Neural progenitor cell (in vitro differentiated cells): ENCODE data around the gene SLC9C1. TPM values are rescaled to one million over a fixed set of nuclear protein-coding genes. Genes with fewer than 3 reads are reported as not detected.

Experiments used
- DNase-seq: peaks from one replicate; pipeline ENCODE4 v3.0.0-alpha.2; 2016; ENCODE audit warnings: low spot score
- H2AFZ ChIP-seq: fragments of 200-600 bp; sonication (generic); replicated peaks from 2 replicates; pipeline ENCODE4 v1.6.1; 2016; ENCODE audit warnings: antibody characterized with exemption
- H3F3A ChIP-seq: fragments of 200-600 bp; sonication (generic); 2 replicates; pipeline ENCODE4 v1.6.1; 2016; ENCODE audit warnings: antibody characterized with exemption, low read depth
- H3K27ac ChIP-seq: fragments of 200-600 bp; sonication (generic); 2 replicates; pipeline ENCODE4 v1.5.1; 2016; ENCODE audit warnings: mild to moderate bottlenecking
- H3K27me3 ChIP-seq: fragments of 200-600 bp; sonication (generic); 2 replicates; pipeline ENCODE4 v1.6.1; 2016; ENCODE audit warnings: mild to moderate bottlenecking, moderate library complexity
- H3K36me3 ChIP-seq: fragments of 200-600 bp; sonication (generic); 2 replicates; pipeline ENCODE4 v1.5.1; 2016
- H3K4me1 ChIP-seq: fragments of 200-600 bp; sonication (generic); 2 replicates; pipeline ENCODE4 v1.6.1; 2016; ENCODE audit warnings: mixed run types
- H3K4me2 ChIP-seq: fragments of 200-600 bp; sonication (generic); 2 replicates; pipeline ENCODE4 v1.6.1; 2016
- H3K4me3 ChIP-seq: fragments of 200-600 bp; sonication (generic); 2 replicates; pipeline ENCODE4 v1.5.1; 2016
- H3K79me2 ChIP-seq: fragments of 200-600 bp; sonication (generic); 2 replicates; pipeline ENCODE4 v1.6.1; 2016; ENCODE audit warnings: low read depth
- H3K9ac ChIP-seq: fragments of 200-600 bp; sonication (generic); 2 replicates; pipeline ENCODE4 v1.6.1; 2016
- H3K9me3 ChIP-seq: fragments of 200-600 bp; sonication (generic); 2 replicates; pipeline ENCODE4 v1.5.1; 2016; ENCODE audit warnings: low read depth
- H4K20me1 ChIP-seq: fragments of 200-600 bp; sonication (generic); 2 replicates; pipeline ENCODE4 v1.6.1; 2016; ENCODE audit warnings: low read depth
- H3K27ac Mint-ChIP-seq: 3 replicates; pipeline ENCODE4 v1.8.0; 2021; ENCODE audit warnings: mixed read lengths
- H3K27me3 Mint-ChIP-seq: 2 replicates; pipeline ENCODE4 v1.8.0; 2022; ENCODE audit warnings: low read depth, mild to moderate bottlenecking, inconsistent platforms, moderate library complexity, mixed read lengths; ENCODE audit not compliant: insufficient read depth
- H3K36me3 Mint-ChIP-seq: 3 replicates; pipeline ENCODE4 v1.8.0; 2021; ENCODE audit warnings: mixed read lengths
- H3K4me1 Mint-ChIP-seq: 3 replicates; pipeline ENCODE4 v1.8.0; 2021; ENCODE audit warnings: mixed read lengths
- H3K4me3 Mint-ChIP-seq: 3 replicates; pipeline ENCODE4 v1.8.0; 2021; ENCODE audit warnings: mild to moderate bottlenecking, moderate library complexity, mixed read lengths
- H3K9me3 Mint-ChIP-seq: 3 replicates; pipeline ENCODE4 v1.8.0; 2020; ENCODE audit warnings: mixed read lengths
- CTCF ChIP-seq: fragments of 200-600 bp; sonication (generic); IDR thresholded peaks from 2 replicates; pipeline ENCODE4 v1.5.1; 2017; ENCODE audit warnings: antibody characterized with exemption, mild to moderate bottlenecking
- EZH2 ChIP-seq: fragments of 200-600 bp; sonication (generic); IDR thresholded peaks from 2 replicates; pipeline ENCODE4 v1.6.1; 2017; ENCODE audit warnings: antibody characterized with exemption, mild to moderate bottlenecking, moderate library complexity
- EZH2phosphoT487 ChIP-seq: fragments of 200-600 bp; sonication (generic); IDR thresholded peaks from 2 replicates; pipeline ENCODE4 v1.6.1; 2017; ENCODE audit warnings: antibody characterized with exemption
- total RNA-seq: library from RNA; depleted of rRNA; stranded (reverse); fragments of >200 nt; gene quantifications from 2 replicates; pipeline ENCODE4 v1.2.3, GENCODE V29; 2015; ENCODE audit warnings: low replicate concordance

SLC9C1 gene
- total RNA-seq, 1 donor from 2014 or later: 1.3 TPM

GRCh38 chr3:112175646-112176045, 118.4 kb downstream of the SLC9C1 start:
- Histone ChIP-seq H3K27me3 (no peaks in the 10 kb centered on the region), H3K4me2 (no peak overlapping the region), H3F3A (no peaks in the 10 kb centered on the region), H3K36me3 (no peaks in the 10 kb centered on the region), H3K4me1 (no peaks in the 10 kb centered on the region), H3K9me3 (no peaks in the 10 kb centered on the region), H4K20me1 (no peaks in the 10 kb centered on the region), H3K79me2 (no peaks in the 10 kb centered on the region), H3K9ac (no peak overlapping the region), H3K27ac (no peak overlapping the region), H2AFZ (no peak overlapping the region), H3K4me3 (no peak overlapping the region)
- Mint-ChIP-seq H3K4me3 (no peak overlapping the region), H3K27ac (no peak overlapping the region), H3K36me3 (no peaks in the 10 kb centered on the region), H3K9me3 (peaks cover 5% of the 10 kb centered on the region), H3K27me3 (peaks cover 3% of the 10 kb centered on the region), H3K4me1 (no peaks in the 10 kb centered on the region)
- DNase-seq: no peak
- TF ChIP-seq EZH2 (no peak), EZH2phosphoT487 (no peak), CTCF (no peak)

- H3K27me3 Mint-ChIP-seq: peaks cover 3% of the 10 kb centered on the region
- H3K27ac Mint-ChIP-seq: no peak overlapping the region
- no peak overlapping the region for H2AFZ ChIP-seq
- H3K4me1 ChIP-seq: no peaks in the 10 kb centered on the region
- DNase-seq: no peak
- no peak overlapping the region for H3K27ac ChIP-seq
- peaks cover 5% of the 10 kb centered on the region for H3K9me3 Mint-ChIP-seq
- TF ChIP-seq EZH2: no peak
- TF ChIP-seq CTCF: no peak
- no peak for TF ChIP-seq EZH2phosphoT487
- H3K27me3 ChIP-seq: no peaks in the 10 kb centered on the region
- no peaks in the 10 kb centered on the region for H3K4me1 Mint-ChIP-seq
- H3K36me3 Mint-ChIP-seq: no peaks in the 10 kb centered on the region
- no peaks in the 10 kb centered on the region for H3K36me3 ChIP-seq
- H3K79me2 ChIP-seq: no peaks in the 10 kb centered on the region
- H3K4me2 ChIP-seq: no peak overlapping the region
- H3K9ac ChIP-seq: no peak overlapping the region
- no peaks in the 10 kb centered on the region for H3F3A ChIP-seq
- no peak overlapping the region for H3K4me3 Mint-ChIP-seq
- no peaks in the 10 kb centered on the region for H4K20me1 ChIP-seq
- no peak overlapping the region for H3K4me3 ChIP-seq
- no peaks in the 10 kb centered on the region for H3K9me3 ChIP-seq
Observed at GRCh38 chr3:112175037-112175436, 119.0 kb downstream of the SLC9C1 start.

- Histone ChIP-seq H3K9me3 (peaks cover 5% of the 10 kb centered on the region), H3K4me2 (no peak overlapping the region), H3K36me3 (no peaks in the 10 kb centered on the region), H3F3A (no peaks in the 10 kb centered on the region), H3K27ac (no peak overlapping the region), H4K20me1 (no peaks in the 10 kb centered on the region), H3K27me3 (no peaks in the 10 kb centered on the region), H3K4me1 (no peaks in the 10 kb centered on the region), H2AFZ (no peak overlapping the region), H3K79me2 (no peaks in the 10 kb centered on the region), H3K9ac (no peak overlapping the region), H3K4me3 (no peak overlapping the region)
- TF ChIP-seq EZH2: no peak
- TF ChIP-seq EZH2phosphoT487: no peak
- TF ChIP-seq CTCF: no peak
- Mint-ChIP-seq H3K9me3 (peaks cover 7% of the 10 kb centered on the region), H3K27ac (no peak overlapping the region), H3K4me1 (peaks cover 3% of the 10 kb centered on the region), H3K27me3 (peaks cover 3% of the 10 kb centered on the region), H3K4me3 (no peak overlapping the region), H3K36me3 (no peaks in the 10 kb centered on the region)
- no peak for DNase-seq
Observed at GRCh38 chr3:112171144-112171543, 122.9 kb downstream of the SLC9C1 start.
